ENCODE results near the gene CHGA. TPM values are rescaled to one million over a fixed set of nuclear protein-coding genes. Genes with fewer than 3 reads are reported as not detected.

Gene CHGA
- total RNA-seq, 6 experiments from 2014 or later, result not detected

DNA sequence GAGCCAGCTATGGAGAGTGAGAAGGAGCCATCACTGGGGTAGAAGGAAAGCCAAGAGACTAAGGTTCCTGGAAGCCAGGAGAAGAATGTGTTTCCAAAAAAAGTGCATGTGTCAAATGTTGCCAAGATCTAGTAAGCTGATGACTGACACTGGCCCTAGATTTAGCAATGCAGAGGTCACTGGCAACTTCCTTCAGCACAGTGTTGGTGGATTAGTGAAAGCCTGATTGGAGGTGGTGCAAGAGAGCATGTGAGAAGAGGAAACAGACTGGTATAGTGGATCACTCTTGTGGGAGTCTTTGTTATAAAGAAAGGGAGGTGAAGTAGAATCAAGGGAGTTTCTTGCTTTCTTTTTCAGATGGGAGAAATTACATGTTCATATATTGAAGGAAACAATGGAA is 34.1 kb upstream of the CHGA start:
- DNase-seq, result no peak
- TF ChIP-seq, protein P1, sequence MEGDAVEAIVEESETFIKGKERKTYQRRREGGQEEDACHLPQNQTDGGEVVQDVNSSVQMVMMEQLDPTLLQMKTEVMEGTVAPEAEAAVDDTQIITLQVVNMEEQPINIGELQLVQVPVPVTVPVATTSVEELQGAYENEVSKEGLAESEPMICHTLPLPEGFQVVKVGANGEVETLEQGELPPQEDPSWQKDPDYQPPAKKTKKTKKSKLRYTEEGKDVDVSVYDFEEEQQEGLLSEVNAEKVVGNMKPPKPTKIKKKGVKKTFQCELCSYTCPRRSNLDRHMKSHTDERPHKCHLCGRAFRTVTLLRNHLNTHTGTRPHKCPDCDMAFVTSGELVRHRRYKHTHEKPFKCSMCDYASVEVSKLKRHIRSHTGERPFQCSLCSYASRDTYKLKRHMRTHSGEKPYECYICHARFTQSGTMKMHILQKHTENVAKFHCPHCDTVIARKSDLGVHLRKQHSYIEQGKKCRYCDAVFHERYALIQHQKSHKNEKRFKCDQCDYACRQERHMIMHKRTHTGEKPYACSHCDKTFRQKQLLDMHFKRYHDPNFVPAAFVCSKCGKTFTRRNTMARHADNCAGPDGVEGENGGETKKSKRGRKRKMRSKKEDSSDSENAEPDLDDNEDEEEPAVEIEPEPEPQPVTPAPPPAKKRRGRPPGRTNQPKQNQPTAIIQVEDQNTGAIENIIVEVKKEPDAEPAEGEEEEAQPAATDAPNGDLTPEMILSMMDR (IDR thresholded peaks at IDR 0.05), result no peak
- Mint-ChIP-seq H3K9me3 (peaks cover 18% of the 10 kb centered on the region), H3K27me3 (ENCODE audit: insufficient read depth) (peaks cover 27% of the 10 kb centered on the region), H3K27ac (no peak overlapping the region), H3K36me3 (ENCODE audit: low read depth) (peaks cover 6% of the 10 kb centered on the region; the same call in 1 of the 2 replicates), H3K4me3 (no peak overlapping the region), H3K4me1 (ENCODE audit: low read depth) (no peaks in the 10 kb centered on the region)

GRCh38 chr14:92890830-92891588 is 31.9 kb upstream of the CHGA start:
- TF ChIP-seq, protein P1 (IDR thresholded peaks at IDR 0.05), result no peak
- no peak for DNase-seq
- Mint-ChIP-seq H3K4me3 (no peak overlapping the region), H3K27ac (no peak overlapping the region), H3K4me1 (ENCODE audit: low read depth) (no peaks in the 10 kb centered on the region), H3K36me3 (ENCODE audit: low read depth) (peaks cover 6% of the 10 kb centered on the region; the same call in 1 of the 2 replicates), H3K9me3 (peaks cover 21% of the 10 kb centered on the region), H3K27me3 (ENCODE audit: insufficient read depth) (peaks cover 22% of the 10 kb centered on the region)

DNA sequence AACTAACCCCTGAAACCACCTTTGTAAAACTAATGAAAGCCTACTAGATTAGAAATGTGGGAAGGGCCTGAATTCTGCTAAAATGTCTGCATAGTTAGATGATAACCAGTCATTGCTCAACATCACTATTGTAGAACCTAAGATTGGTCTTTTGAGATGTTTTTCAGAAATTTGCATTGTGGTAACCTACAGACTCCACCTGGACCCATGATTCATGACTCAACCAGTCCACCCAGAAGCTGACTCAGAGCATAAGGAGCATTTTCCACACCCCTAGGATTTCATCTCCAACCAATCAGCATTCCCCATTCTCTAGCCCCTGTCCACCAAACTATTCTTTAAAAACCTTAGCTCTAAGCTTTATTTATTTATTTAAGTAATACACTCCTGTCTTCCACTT is 30.4 kb upstream of the CHGA start:
- DNase-seq, result no peak
- Mint-ChIP-seq H3K36me3 (ENCODE audit: low read depth) (peaks cover 6% of the 10 kb centered on the region; the same call in 1 of the 2 replicates), H3K27me3 (ENCODE audit: insufficient read depth) (peaks cover 23% of the 10 kb centered on the region), H3K27ac (no peak overlapping the region), H3K4me1 (ENCODE audit: low read depth) (no peaks in the 10 kb centered on the region), H3K4me3 (no peak overlapping the region), H3K9me3 (peaks cover 21% of the 10 kb centered on the region)
- TF ChIP-seq, protein P1 (IDR thresholded peaks at IDR 0.05), result no peak

DNA sequence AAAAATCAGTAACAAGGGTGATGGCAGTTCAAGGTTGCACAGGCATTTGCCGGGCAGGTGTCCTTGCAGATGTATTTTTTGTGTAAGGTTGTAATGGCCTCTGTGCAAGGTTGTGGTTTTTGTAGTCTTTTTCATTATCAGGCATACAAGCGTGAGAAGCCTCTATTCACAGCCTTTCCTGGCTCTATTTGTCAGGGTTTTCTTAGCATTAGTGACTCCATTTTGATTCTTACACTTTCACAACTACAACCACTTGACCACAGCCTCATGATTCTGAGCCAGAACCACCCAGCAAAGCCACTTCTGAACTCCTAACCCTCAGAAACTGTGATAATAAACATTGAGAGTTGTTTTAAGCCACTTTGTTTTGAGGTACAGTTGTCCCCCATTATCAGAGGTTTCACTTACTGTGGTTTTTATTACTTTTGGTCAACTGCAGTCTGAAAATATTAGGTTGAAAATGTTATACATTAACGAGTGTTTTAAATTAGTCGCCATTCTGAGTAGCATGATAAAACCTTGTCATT is 27.5 kb upstream of the CHGA start:
- Mint-ChIP-seq H3K4me3 (no peak overlapping the region), H3K27ac (no peak overlapping the region), H3K9me3 (peaks cover 21% of the 10 kb centered on the region), H3K36me3 (ENCODE audit: low read depth) (peaks cover 6% of the 10 kb centered on the region; the same call in 1 of the 2 replicates), H3K4me1 (ENCODE audit: low read depth) (peaks cover 6% of the 10 kb centered on the region; the same call in 1 of the 2 replicates), H3K27me3 (ENCODE audit: insufficient read depth) (peaks cover 24% of the 10 kb centered on the region)
- DNase-seq, result no peak
- TF ChIP-seq, protein P1 (IDR thresholded peaks at IDR 0.05), result no peak

- Mint-ChIP-seq H3K27ac (no peak overlapping the region), H3K27me3 (ENCODE audit: insufficient read depth) (peaks cover 36% of the 10 kb centered on the region)
Measured at GRCh38 chr14:92897922-92898565, 24.9 kb upstream of the CHGA start.

More at GRCh38 chr14:92897922-92898565, 24.9 kb upstream of the CHGA start:
- Mint-ChIP-seq H3K9me3 (peaks cover 11% of the 10 kb centered on the region), H3K36me3 (ENCODE audit: low read depth) (0 out of 2 replicates have a peak, but pooled peaks cover under 1% of the 10 kb centered on the region), H3K4me3 (no peak overlapping the region; the same call in 1 of the 2 replicates), H3K4me1 (ENCODE audit: low read depth) (peaks cover 6% of the 10 kb centered on the region; the same call in 1 of the 2 replicates)
- no peak for DNase-seq
- TF ChIP-seq, protein P1 (IDR thresholded peaks at IDR 0.05), result no peak
